HCT116 (cell line): Measurements from ENCODE around the gene CMC2. TPM values are rescaled to one million over a fixed set of nuclear protein-coding genes. Genes with fewer than 3 reads are reported as not detected.

ENCODE experiments used
- ATAC-seq: fragments of 200-7000 bp; cut with Tn5 transposase; 2 replicates; pipeline ENCODE4 v1.9.1; 2020; ENCODE audit warnings: mild to moderate bottlenecking, moderate library complexity
- BruUV-seq: library from RNA; stranded (reverse); fragments of 400-500 nt; replicated peaks from 2 replicates; lab custom pipeline; 2021; lab: Mats Ljungman, UMichigan
- CTCF ChIA-PET: fragments of 300-600 bp; sonication (Branson Sonifier 250); formaldehyde crosslinking; loops from one replicate; lab custom pipeline; 2021; ENCODE audit warnings: antibody characterized with exemption; lab: Charles Lee
- POLR2A ChIA-PET: fragments of 300-600, 350-600 bp; sonication (Branson Sonifier 250); formaldehyde crosslinking; loops from one replicate; lab custom pipeline; 2021; ENCODE audit warnings: antibody characterized with exemption; lab: Charles Lee
- RAD21 ChIA-PET, 2 experiments: fragments of 300-600 bp; sonication (Branson Sonifier 250); formaldehyde crosslinking; loops; one replicate each; lab custom pipeline; 2023; ENCODE audit warnings: low total read pairs in 2 of 2; ENCODE audit not compliant: uncharacterized antibody in 2 of 2, unreplicated experiment in 2 of 2, low non-redundant PET in 1 of 2; lab: Charles Lee
- DNase-seq: peaks from one replicate; pipeline ENCODE4 v3.0.0-alpha.2; 2010; ENCODE audit warnings: low read depth, low spot score
- H2AFZ ChIP-seq: fragments of 200-600 bp; shearing (Covaris generic), sonication (generic); 2 replicates; pipeline ENCODE4 v1.6.1; 2017; ENCODE audit warnings: low read depth, mixed run types, mixed read lengths, antibody characterized with exemption, low read length; ENCODE audit not compliant: poor library complexity, severe bottlenecking
- H3K27ac ChIP-seq: 2 replicates; pipeline ENCODE4 v1.5.1; 2012; ENCODE audit warnings: low read depth, low read length
- H3K27me3 ChIP-seq: fragments of 200-600 bp; sonication (generic); 2 replicates; pipeline ENCODE4 v1.6.1; 2016; ENCODE audit warnings: mixed run types, low read length, mixed read lengths; ENCODE audit not compliant: insufficient read depth
- H3K36me3 ChIP-seq, 2 experiments: fragments of 200-500 bp in 1 of 2; fragments of 200-600 bp in 1 of 2; sonication (Bioruptor generic) in 1 of 2; sonication (generic) in 1 of 2; 2 replicates each; pipeline versions ENCODE4 v1.5.1 to v1.6.1; 2014 to 2016; ENCODE audit warnings: low read length in 2 of 2, inconsistent platforms in 1 of 2, mixed read lengths in 1 of 2, mixed run types in 1 of 2; ENCODE audit not compliant: insufficient read depth in 2 of 2, control insufficient read depth in 1 of 2
- H3K4me1 ChIP-seq, 2 experiments: fragments of 200-600 bp in 1 of 2; sonication (generic) in 1 of 2; 2 replicates each; pipeline versions ENCODE4 v1.5.1 to v1.6.1; 2012 to 2017; ENCODE audit warnings: low read length in 2 of 2, inconsistent platforms in 1 of 2, mild to moderate bottlenecking in 1 of 2, mixed read lengths in 1 of 2, mixed run types in 1 of 2, moderate library complexity in 1 of 2; ENCODE audit not compliant: insufficient read depth in 2 of 2, control insufficient read depth in 1 of 2
- H3K4me2 ChIP-seq: fragments of 200-600 bp; sonication (generic); 2 replicates; pipeline ENCODE4 v1.6.1; 2017; ENCODE audit warnings: mixed run types, low read length, mixed read lengths
- H3K4me3 ChIP-seq, 2 experiments: fragments of 200-600 bp in 1 of 2; sonication (generic) in 1 of 2; replicated peaks in 1 of 2; 2 replicates each; pipeline ENCODE4 v1.5.1; 2011 to 2016; ENCODE audit warnings: low read length in 2 of 2, control low read depth in 1 of 2, low read depth in 1 of 2, mild to moderate bottlenecking in 1 of 2, mixed read lengths in 1 of 2, mixed run types in 1 of 2
- H3K79me2 ChIP-seq: fragments of 200-600 bp; sonication (generic); 2 replicates; pipeline ENCODE4 v1.6.1; 2017; ENCODE audit warnings: mild to moderate bottlenecking, mixed run types, low read length, moderate library complexity, mixed read lengths; ENCODE audit not compliant: insufficient read depth
- H3K9ac ChIP-seq: fragments of 200-600 bp; sonication (generic); 2 replicates; pipeline ENCODE4 v1.6.1; 2016; ENCODE audit warnings: low read length, mixed read lengths
- H3K9me2 ChIP-seq: fragments of 200-600 bp; sonication (generic), shearing (Covaris generic); 2 replicates; pipeline ENCODE4 v1.6.1; 2017; ENCODE audit warnings: mixed run types, mild to moderate bottlenecking, moderate library complexity; ENCODE audit not compliant: insufficient read depth
- H3K9me3 ChIP-seq, 2 experiments: fragments of 200-500 bp in 1 of 2; fragments of 200-600 bp in 1 of 2; sonication (Bioruptor generic) in 1 of 2; sonication (generic) in 1 of 2; 2 replicates each; pipeline ENCODE4 v1.6.1; 2014 to 2017; ENCODE audit warnings: low read length in 2 of 2, mixed read lengths in 2 of 2, inconsistent platforms in 1 of 2, low read depth in 1 of 2, mild to moderate bottlenecking in 1 of 2, mixed run types in 1 of 2, moderate library complexity in 1 of 2; ENCODE audit not compliant: control insufficient read depth in 1 of 2, insufficient read depth in 1 of 2
- H4K20me1 ChIP-seq: fragments of 200-600 bp; sonication (generic), shearing (Covaris generic); 2 replicates; pipeline ENCODE4 v1.6.1; 2017; ENCODE audit warnings: mixed run types, mild to moderate bottlenecking, moderate library complexity; ENCODE audit not compliant: insufficient read depth
- EGR1 ChIP-seq: IDR thresholded peaks from 2 replicates; pipeline ENCODE4 v1.6.1; 2012; ENCODE audit warnings: low read depth
- ELF1 ChIP-seq: IDR thresholded peaks from 2 replicates; pipeline ENCODE4 v1.6.1; 2012; ENCODE audit warnings: low read depth, borderline replicate concordance
- JUND ChIP-seq: IDR thresholded peaks from 2 replicates; pipeline ENCODE4 v1.6.1; 2012
- RAD21 ChIP-seq: IDR thresholded peaks from 2 replicates; pipeline ENCODE4 v1.6.1; 2012; ENCODE audit warnings: low read depth, mild to moderate bottlenecking
- REST ChIP-seq: IDR thresholded peaks from 2 replicates; pipeline ENCODE4 v1.6.1; 2012; ENCODE audit warnings: low read depth
- SIN3A ChIP-seq: IDR thresholded peaks from 2 replicates; pipeline ENCODE4 v1.6.1; 2012; ENCODE audit warnings: low read depth
- SP1 ChIP-seq: IDR thresholded peaks from 2 replicates; pipeline ENCODE4 v1.6.1; 2012; ENCODE audit warnings: low read depth
- TCF7L2 ChIP-seq: IDR thresholded peaks from 2 replicates; pipeline ENCODE4 v1.7.0; 2011; ENCODE audit warnings: borderline replicate concordance, inconsistent platforms; ENCODE audit not compliant: insufficient read depth, insufficient read length; ENCODE audit errors: extremely low read depth
- ZFX ChIP-seq: fragments of 450-650 bp; IDR thresholded peaks from 2 replicates; pipeline ENCODE4 v1.6.1; 2017
- ZNF274 ChIP-seq: fragments of 200-500 bp; sonication (Bioruptor generic); IDR thresholded peaks from 2 replicates; pipeline ENCODE4 v1.6.1; 2014; ENCODE audit warnings: mild to moderate bottlenecking, low read depth, low read length, inconsistent platforms
- intact Hi-C: fragments of 100-400 bp; cut with micrococcal nuclease; formaldehyde crosslinking; loops from 2 replicates; pipeline ENCODE4 v1.10.0; 2022
- total RNA-seq: library from RNA; stranded (reverse); gene quantifications from one replicate; pipeline ENCODE4 v1.2.1, GENCODE V29; 2021; ENCODE audit not compliant: unreplicated experiment
- TF ChIP-seq, protein P1 (sequence below): IDR thresholded peaks from 2 replicates; pipeline ENCODE4 v1.6.1; 2012

The CMC2 gene
- total RNA-seq, 1 experiment from 2014 or later: 119 TPM

DNA sequence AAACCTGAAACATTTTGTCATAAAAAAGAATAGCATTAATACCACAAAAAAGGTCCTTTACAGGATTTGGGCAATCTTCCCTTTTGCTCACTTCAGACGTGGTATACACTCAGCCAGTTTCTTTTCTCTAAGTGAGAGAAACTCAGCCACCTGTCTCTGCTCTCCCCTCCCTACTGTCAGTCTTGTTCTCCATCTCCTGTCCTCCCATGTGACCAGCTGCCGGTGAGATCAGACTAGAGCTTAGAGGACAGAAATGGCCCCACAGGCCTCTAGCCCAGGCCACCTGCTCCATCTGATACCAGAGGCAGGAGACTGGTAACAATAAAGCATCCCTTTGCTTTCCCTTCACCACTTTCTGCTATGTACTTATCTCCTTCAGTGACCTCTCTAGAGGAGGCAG lies 34.9 kb downstream of the CMC2 start:
- H3K4me1 ChIP-seq: 0 out of 4 replicates have a peak, but pooled peaks cover 0 to 6% of the 10 kb centered on the region in 2 experiments
- peaks cover 4 to 10% of the 10 kb centered on the region in 2 experiments; a peak in 2 of 4 replicates for H3K36me3 ChIP-seq
- RAD21 ChIA-PET: no interaction called here
- no peaks in the 10 kb centered on the region for H3K9me3 ChIP-seq
- no peak for TF ChIP-seq SIN3A
- TF ChIP-seq ZFX: no peak
- no peak for TF ChIP-seq EGR1
- no peak for TF ChIP-seq JUND
- TF ChIP-seq, protein P1, sequence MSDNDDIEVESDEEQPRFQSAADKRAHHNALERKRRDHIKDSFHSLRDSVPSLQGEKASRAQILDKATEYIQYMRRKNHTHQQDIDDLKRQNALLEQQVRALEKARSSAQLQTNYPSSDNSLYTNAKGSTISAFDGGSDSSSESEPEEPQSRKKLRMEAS: no peak
- no peak for TF ChIP-seq SP1
- no peak for TF ChIP-seq RAD21
- TF ChIP-seq REST: no peak
- no peak for TF ChIP-seq ZNF274
- no peak for TF ChIP-seq TCF7L2
- TF ChIP-seq ELF1: no peak
- TF ChIP-seq, all 23 proteins: peak for 0
- ChIA-PET POLR2A (interaction anchor here (0.7 kb wide), 1 partner anchor 17 kb away, joined by 3 read pairs; no protein-coding TSS in a partner anchor), CTCF (interaction anchor here (1.0 to 1.5 kb wide), 2 partner anchors 33 to 64 kb away, joined by 3 read pairs; partner anchors contain the start of gene ATMIN)
- Histone ChIP-seq H3K9me2 (no peaks in the 10 kb centered on the region), H2AFZ (no peak overlapping the region), H3K27me3 (no peaks in the 10 kb centered on the region), H3K27ac (no peak overlapping the region), H4K20me1 (no peaks in the 10 kb centered on the region; the same call in 1 of the 2 replicates), H3K4me3 (no peak overlapping the region), H3K79me2 (peaks cover 6% of the 10 kb centered on the region; the same call in 1 of the 2 replicates), H3K9ac (no peak overlapping the region), H3K4me2 (no peak overlapping the region)
- intact Hi-C loops: no loop called here
- no TSS peak for BruUV-seq
- DNase-seq (no peak), ATAC-seq (no peak)
